HepG2 (cell line): ENCODE results near the gene FBP2. TPM values are rescaled to one million over a fixed set of nuclear protein-coding genes. Genes with fewer than 3 reads are reported as not detected.

Experiments used
- KIAA2018 ChIP-seq: sonication (generic); formaldehyde crosslinking; IDR thresholded peaks from 2 replicates; pipeline ENCODE4 v1.5.0; 2020; ENCODE audit warnings: mild to moderate bottlenecking, missing genetic modification reagents, borderline replicate concordance
- ZFP36L1 ChIP-seq: sonication (generic); formaldehyde crosslinking; IDR thresholded peaks from 2 replicates; pipeline ENCODE4 v1.8.0; 2022; ENCODE audit warnings: mild to moderate bottlenecking, missing genetic modification reagents, moderate library complexity
- ZFP91 ChIP-seq: sonication (generic); formaldehyde crosslinking; IDR thresholded peaks from 2 replicates; pipeline ENCODE4 v1.9.0; 2022; ENCODE audit warnings: missing genetic modification reagents, mild to moderate bottlenecking, borderline replicate concordance
- ZNF350 ChIP-seq: sonication (generic); formaldehyde crosslinking; IDR thresholded peaks from 2 replicates; pipeline ENCODE4 v1.4.0; 2020; ENCODE audit warnings: mild to moderate bottlenecking, low read depth, missing genetic modification reagents, borderline replicate concordance
- ZNF484 ChIP-seq: sonication (generic); formaldehyde crosslinking; IDR thresholded peaks from 2 replicates; pipeline ENCODE4 v1.5.1; 2020; ENCODE audit warnings: mild to moderate bottlenecking, low read depth, missing genetic modification reagents, borderline replicate concordance
- ZNF782 ChIP-seq: sonication (generic); formaldehyde crosslinking; IDR thresholded peaks from 2 replicates; pipeline ENCODE4 v1.4.0; 2020; ENCODE audit warnings: missing genetic modification reagents, mild to moderate bottlenecking, borderline replicate concordance
- polyA plus RNA-seq, 8 experiments: library from polyadenylated mRNA; depleted of rRNA in 3 of 8; stranded (reverse) in 7 of 8; unstranded in 1 of 8; fragments of >200 nt; fragmentation: Illumina TruSeq in 4 of 8; extraction: Trizol in 4 of 8; gene quantifications; 2 replicates each; pipeline versions ENCODE4 v1.2.1 to v1.2.3, GENCODE V29; 2011 to 2016; ENCODE audit warnings: low read depth in 4 of 8, missing spikeins in 1 of 8, mixed read lengths in 1 of 8; ENCODE audit not compliant: insufficient read depth in 1 of 8
- total RNA-seq, 5 experiments: library from RNA; depleted of rRNA; stranded (reverse); fragments of >200 nt; fragmentation: Illumina TruSeq; extraction: Trizol; gene quantifications; 2 replicates each; pipeline ENCODE4 v1.2.3, GENCODE V29; 2016; ENCODE audit warnings: low read depth in 1 of 5

Gene FBP2
- total and polyA plus RNA-seq, 2 of the 13 experiments (the other 11 are each of a cell fraction or from before 2014, with no cell fraction given): not detected

- TF ChIP-seq ZFP91 (CRISPR knock-in tag): no peak
- TF ChIP-seq ZNF484 (CRISPR knock-in tag): no peak
- no peak for TF ChIP-seq ZNF782 (CRISPR knock-in tag)
- TF ChIP-seq KIAA2018 (CRISPR knock-in tag): no peak
- TF ChIP-seq ZNF350 (CRISPR knock-in tag): no peak
- TF ChIP-seq ZFP36L1 (CRISPR knock-in tag): no peak
Observed at GRCh38 chr9:94624629-94625028, 31.0 kb upstream of the FBP2 start (continued).
